ENCODE measurements around the gene TTC34.
"Not testable (repeated sequence)": the region's sequence is repeated elsewhere in the genome, so short reads cannot be mapped to it uniquely, and the experiment has no call there.

The TTC34 gene

GRCh38 chr1:2754597-2754996 is 46.9 kb downstream of the TTC34 start:
- not testable (repeated sequence) for DNase-seq

GRCh38 chr1:2752503-2752902 is 49.0 kb downstream of the TTC34 start:
- DNase-seq = not testable (repeated sequence)

GRCh38 chr1:2751866-2752265 is 49.6 kb downstream of the TTC34 start:
- DNase-seq = not testable (repeated sequence)

GRCh38 chr1:2750766-2751730 is 50.4 kb downstream of the TTC34 start:
- DNase-seq = not testable (repeated sequence)

GRCh38 chr1:2750041-2750680 is 51.3 kb downstream of the TTC34 start:
- not testable (repeated sequence) for DNase-seq

GRCh38 chr1:2748626-2749025 is 52.9 kb downstream of the TTC34 start:
- DNase-seq = not testable (repeated sequence)

GRCh38 chr1:2694796-2695195 is 106.7 kb downstream of the TTC34 start:
- DNase-seq = not testable (repeated sequence)

- DNase-seq = not testable (repeated sequence)
Observed at GRCh38 chr1:2690180-2690579, 111.3 kb downstream of the TTC34 start.

- not testable (repeated sequence) for DNase-seq
Observed at GRCh38 chr1:2688336-2688665, 113.2 kb downstream of the TTC34 start.

GRCh38 chr1:2687638-2688335 is 113.7 kb downstream of the TTC34 start:
- DNase-seq = not testable (repeated sequence)

- DNase-seq = not testable (repeated sequence)
Observed at GRCh38 chr1:2687174-2687591, 114.3 kb downstream of the TTC34 start.

- DNase-seq = not testable (repeated sequence)
Observed at GRCh38 chr1:2686091-2686863, 115.2 kb downstream of the TTC34 start.

- DNase-seq = not testable (repeated sequence)
Observed at GRCh38 chr1:2685671-2686070, 115.8 kb downstream of the TTC34 start.

GRCh38 chr1:2684878-2685277 is 116.6 kb downstream of the TTC34 start:
- not testable (repeated sequence) for DNase-seq

- not testable (repeated sequence) for DNase-seq
Observed at GRCh38 chr1:2684000-2684399, 117.5 kb downstream of the TTC34 start.

GRCh38 chr1:2683321-2683741 is 118.2 kb downstream of the TTC34 start:
- not testable (repeated sequence) for DNase-seq

GRCh38 chr1:2682879-2683278 is 118.6 kb downstream of the TTC34 start:
- not testable (repeated sequence) for DNase-seq

- not testable (repeated sequence) for DNase-seq
Observed at GRCh38 chr1:2676726-2677125, 124.8 kb downstream of the TTC34 start.

- DNase-seq = not testable (repeated sequence)
Observed at GRCh38 chr1:2671656-2672055, 129.8 kb downstream of the TTC34 start.

- DNase-seq = not testable (repeated sequence)
Observed at GRCh38 chr1:2659806-2660205, 141.7 kb downstream of the TTC34 start.

- DNase-seq = not testable (repeated sequence)
Observed at GRCh38 chr1:2657909-2658308, 143.6 kb downstream of the TTC34 start.

GRCh38 chr1:2657124-2657523 is 144.4 kb downstream of the TTC34 start:
- DNase-seq = not testable (repeated sequence)

Measured in NCI-H2081 treated with DMSO at 0.1 percent for 48 hours (cell line).